PC-3 (cell line): Measurements from ENCODE around the gene ZNF316.

Experiments
- EZH2 ChIP-seq: fragments of 300-600 bp; sonication (generic); IDR thresholded peaks from one replicate; pipeline ENCODE4 v1.6.1; 2017; ENCODE audit warnings: antibody characterized with exemption, mild to moderate bottlenecking, low read length; ENCODE audit not compliant: unreplicated experiment
- TF ChIP-seq, protein P1 (sequence below): fragments of 300-600 bp; sonication (generic); conservative IDR thresholded peaks from 2 replicates; pipeline ENCODE4 v1.5.1; 2017; ENCODE audit warnings: antibody characterized with exemption, low read depth, mild to moderate bottlenecking, low read length

DNA sequence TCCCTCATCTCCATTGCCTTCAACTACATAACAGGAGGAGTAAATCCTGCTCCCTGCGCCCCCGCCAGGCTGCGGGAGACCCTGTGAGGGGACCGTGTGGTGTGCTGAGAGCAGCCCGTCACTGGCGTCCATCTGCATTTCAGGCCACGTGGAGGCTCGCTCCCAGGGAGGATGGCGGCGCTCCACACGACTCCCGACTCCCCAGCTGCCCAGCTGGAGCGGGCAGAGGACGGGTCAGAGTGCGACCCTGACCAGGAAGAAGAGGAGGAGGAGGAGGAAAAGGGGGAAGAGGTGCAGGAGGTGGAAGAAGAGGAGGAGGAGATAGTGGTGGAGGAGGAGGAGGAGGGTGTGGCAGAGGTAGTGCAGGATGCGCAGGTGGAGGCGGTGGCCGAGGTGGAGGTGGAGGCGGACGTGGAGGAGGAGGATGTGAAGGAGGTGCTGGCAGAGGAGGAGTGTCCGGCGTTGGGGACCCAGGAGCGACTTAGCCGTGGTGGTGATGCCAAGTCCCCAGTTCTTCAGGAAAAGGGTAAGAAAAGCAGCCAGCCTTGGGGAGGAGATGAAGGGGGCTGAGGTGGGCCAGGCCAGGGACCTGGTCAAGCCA, 5.2 kb downstream of the ZNF316 start:
- TF ChIP-seq, protein P1, sequence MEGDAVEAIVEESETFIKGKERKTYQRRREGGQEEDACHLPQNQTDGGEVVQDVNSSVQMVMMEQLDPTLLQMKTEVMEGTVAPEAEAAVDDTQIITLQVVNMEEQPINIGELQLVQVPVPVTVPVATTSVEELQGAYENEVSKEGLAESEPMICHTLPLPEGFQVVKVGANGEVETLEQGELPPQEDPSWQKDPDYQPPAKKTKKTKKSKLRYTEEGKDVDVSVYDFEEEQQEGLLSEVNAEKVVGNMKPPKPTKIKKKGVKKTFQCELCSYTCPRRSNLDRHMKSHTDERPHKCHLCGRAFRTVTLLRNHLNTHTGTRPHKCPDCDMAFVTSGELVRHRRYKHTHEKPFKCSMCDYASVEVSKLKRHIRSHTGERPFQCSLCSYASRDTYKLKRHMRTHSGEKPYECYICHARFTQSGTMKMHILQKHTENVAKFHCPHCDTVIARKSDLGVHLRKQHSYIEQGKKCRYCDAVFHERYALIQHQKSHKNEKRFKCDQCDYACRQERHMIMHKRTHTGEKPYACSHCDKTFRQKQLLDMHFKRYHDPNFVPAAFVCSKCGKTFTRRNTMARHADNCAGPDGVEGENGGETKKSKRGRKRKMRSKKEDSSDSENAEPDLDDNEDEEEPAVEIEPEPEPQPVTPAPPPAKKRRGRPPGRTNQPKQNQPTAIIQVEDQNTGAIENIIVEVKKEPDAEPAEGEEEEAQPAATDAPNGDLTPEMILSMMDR, result no peak
- TF ChIP-seq EZH2, result no peak
